Endodermal cell (in vitro differentiated cells): ENCODE measurements around the gene CYP26B1. TPM values are rescaled to one million over a fixed set of nuclear protein-coding genes. Genes with fewer than 3 reads are reported as not detected.
A peak's percentile ranks its signal among the peaks of the same experiment; 100 is the strongest.

ENCODE experiments used
- DNase-seq: peaks from one replicate; pipeline ENCODE4 v3.0.0-alpha.2; 2017
- H3K27ac ChIP-seq: 2 replicates; pipeline ENCODE4 v1.5.1; 2013; ENCODE audit warnings: mild to moderate bottlenecking, low read depth, low read length, moderate library complexity
- H3K27me3 ChIP-seq: 2 replicates; pipeline ENCODE4 v1.6.1; 2013; ENCODE audit warnings: mild to moderate bottlenecking, low read length, moderate library complexity; ENCODE audit not compliant: insufficient read depth, control insufficient read depth, poor library complexity, severe bottlenecking
- H3K36me3 ChIP-seq: 2 replicates; pipeline ENCODE4 v1.7.0; 2013; ENCODE audit warnings: mild to moderate bottlenecking, low read length, moderate library complexity; ENCODE audit not compliant: control insufficient read depth, insufficient read depth
- H3K4me1 ChIP-seq: one replicate; pipeline ENCODE4 v1.7.0; 2013; ENCODE audit warnings: low read length; ENCODE audit not compliant: control insufficient read depth, insufficient read depth
- H3K4me3 ChIP-seq: 2 replicates; pipeline ENCODE4 v1.5.1; 2013; ENCODE audit warnings: mild to moderate bottlenecking, low read length, moderate library complexity
- H3K9ac ChIP-seq: 2 replicates; pipeline ENCODE4 v1.6.1; 2013; ENCODE audit warnings: mild to moderate bottlenecking, low read length, moderate library complexity; ENCODE audit not compliant: poor library complexity, severe bottlenecking; ENCODE audit errors: extremely low read depth
- H3K9me3 ChIP-seq: 2 replicates; pipeline ENCODE4 v1.6.1; 2013; ENCODE audit warnings: mild to moderate bottlenecking, low read length, moderate library complexity; ENCODE audit not compliant: control insufficient read depth
- H3K27ac Mint-ChIP-seq: 2 replicates; pipeline ENCODE4 v1.8.0; 2020; ENCODE audit warnings: mixed read lengths
- H3K27me3 Mint-ChIP-seq: 2 replicates; pipeline ENCODE4 v1.8.0; 2021; ENCODE audit warnings: mild to moderate bottlenecking, mixed read lengths; ENCODE audit not compliant: insufficient read depth
- H3K36me3 Mint-ChIP-seq: 2 replicates; pipeline ENCODE4 v1.8.0; 2020; ENCODE audit warnings: low read depth, mixed read lengths
- H3K4me1 Mint-ChIP-seq: 2 replicates; pipeline ENCODE4 v1.8.0; 2020; ENCODE audit warnings: mixed read lengths
- H3K4me3 Mint-ChIP-seq: 2 replicates; pipeline ENCODE4 v1.8.0; 2020; ENCODE audit warnings: mild to moderate bottlenecking, moderate library complexity, mixed read lengths
- H3K9me3 Mint-ChIP-seq: 2 replicates; pipeline ENCODE4 v1.8.0; 2020; ENCODE audit warnings: mild to moderate bottlenecking, mixed read lengths
- CTCF ChIP-seq: fragments of 200-600 bp; sonication (generic); conservative IDR thresholded peaks from 2 replicates; pipeline ENCODE4 v1.5.0; 2021; ENCODE audit warnings: antibody characterized with exemption, mild to moderate bottlenecking
- WGBS, 2 experiments: methylation state at CpG; one replicate each; pipeline versions ENCODE4 v1.1.5 to v1.1.7; 2013; ENCODE audit warnings: missing lambda C conversion rate in 2 of 2, mixed read lengths in 1 of 2; ENCODE audit not compliant: insufficient coverage in 1 of 2, insufficient read length in 1 of 2; 5-methylcytosine and 5-hydroxymethylcytosine counted together
- total RNA-seq, 2 donors: library from RNA; stranded (reverse); fragmentation: NEBNext Ultra II Directional in 1 of 2; extraction: Animal tissue kit (Norgen Biotek cat#: 25700) in 1 of 2; gene quantifications; 2 replicates in 1 of 2; 3 replicates in 1 of 2; pipeline ENCODE4 v1.2.1, GENCODE V29; 2021

CYP26B1 gene
- total RNA-seq, 2 donors from 2014 or later = 0.09 to 0.91 TPM

GRCh38 chr2:72155151-72155550 is 7.5 kb upstream of the CYP26B1 start:
- Histone ChIP-seq H3K9ac (no peak overlapping the region), H3K27me3 (peaks cover 27% of the 10 kb centered on the region), H3K36me3 (no peaks in the 10 kb centered on the region), H3K4me3 (no peak overlapping the region), H3K27ac (no peak overlapping the region), H3K4me1 (no peaks in the 10 kb centered on the region), H3K9me3 (no peaks in the 10 kb centered on the region)
- Mint-ChIP-seq H3K27me3 (peaks cover 49% of the 10 kb centered on the region), H3K4me3 (no peak overlapping the region), H3K36me3 (no peaks in the 10 kb centered on the region), H3K4me1 (peaks cover 1% of the 10 kb centered on the region), H3K9me3 (no peaks in the 10 kb centered on the region), H3K27ac (no peak overlapping the region)
- DNase-seq = peak; percentile 31
- WGBS, 2 experiments = 88 to 93% methylated on average over 2 to 3 of the region's 3 CpGs
- TF ChIP-seq CTCF = no peak

GRCh38 chr2:72154386-72154975 is 6.8 kb upstream of the CYP26B1 start:
- DNase-seq = peak; percentile 51
- peaks cover 56% of the 10 kb centered on the region for H3K27me3 Mint-ChIP-seq
- no peak overlapping the region for H3K4me3 ChIP-seq
- H3K9me3 Mint-ChIP-seq = no peaks in the 10 kb centered on the region
- H3K36me3 Mint-ChIP-seq = no peaks in the 10 kb centered on the region
- H3K9ac ChIP-seq = no peak overlapping the region
- H3K4me1 ChIP-seq = no peaks in the 10 kb centered on the region
- peaks cover 6% of the 10 kb centered on the region for H3K4me1 Mint-ChIP-seq
- H3K4me3 Mint-ChIP-seq = no peak overlapping the region
- peaks cover 33% of the 10 kb centered on the region for H3K27me3 ChIP-seq
- H3K36me3 ChIP-seq = no peaks in the 10 kb centered on the region
- no peak overlapping the region for H3K27ac ChIP-seq
- WGBS, 2 experiments = 87 to 100% methylated on average over 2 to 16 of the region's 16 CpGs
- no peaks in the 10 kb centered on the region for H3K9me3 ChIP-seq
- no peak overlapping the region for H3K27ac Mint-ChIP-seq
- TF ChIP-seq CTCF = no peak

GRCh38 chr2:72153924-72154323 is 6.3 kb upstream of the CYP26B1 start:
- no peaks in the 10 kb centered on the region for H3K36me3 Mint-ChIP-seq
- Histone ChIP-seq H3K9me3 (no peaks in the 10 kb centered on the region), H3K9ac (no peak overlapping the region), H3K27ac (no peak overlapping the region), H3K27me3 (peaks cover 39% of the 10 kb centered on the region), H3K4me1 (no peaks in the 10 kb centered on the region), H3K36me3 (no peaks in the 10 kb centered on the region), H3K4me3 (no peak overlapping the region)
- H3K27ac Mint-ChIP-seq = no peak overlapping the region
- H3K9me3 Mint-ChIP-seq = no peaks in the 10 kb centered on the region
- H3K4me3 Mint-ChIP-seq = no peak overlapping the region
- peaks cover 62% of the 10 kb centered on the region for H3K27me3 Mint-ChIP-seq
- TF ChIP-seq CTCF = no peak
- H3K4me1 Mint-ChIP-seq = peaks cover 11% of the 10 kb centered on the region
- DNase-seq = peak; percentile 32
- 89 to 100% methylated on average over 2 to 5 of the region's 5 CpGs for WGBS, 2 experiments
